HEK293T (cell line): ENCODE measurements around the gene AKNA.

Experiments used
- ARNT ChIP-seq: fragments of 450-650 bp; IDR thresholded peaks from 2 replicates; pipeline ENCODE4 v1.6.1; 2017; ENCODE audit warnings: mild to moderate bottlenecking
- BHLHE40 ChIP-seq: fragments of 450-650 bp; IDR thresholded peaks from 2 replicates; pipeline ENCODE4 v1.6.1; 2016; ENCODE audit warnings: mild to moderate bottlenecking, moderate library complexity, borderline replicate concordance
- ELF4 ChIP-seq: fragments of 450-650 bp; IDR thresholded peaks from 2 replicates; pipeline ENCODE4 v1.6.1; 2017; ENCODE audit warnings: antibody characterized with exemption
- FOXA1 ChIP-seq: fragments of 450-650 bp; IDR thresholded peaks from 2 replicates; pipeline ENCODE4 v1.6.1; 2016; ENCODE audit warnings: mild to moderate bottlenecking
- FOXM1 ChIP-seq: fragments of 450-650 bp; IDR thresholded peaks from 2 replicates; pipeline ENCODE4 v1.6.1; 2017; ENCODE audit warnings: mild to moderate bottlenecking, borderline replicate concordance
- NFRKB ChIP-seq: fragments of 450-650 bp; IDR thresholded peaks from 2 replicates; pipeline ENCODE4 v1.6.1; 2016; ENCODE audit warnings: mild to moderate bottlenecking, moderate library complexity
- SUZ12 ChIP-seq: fragments of 450-650 bp; IDR thresholded peaks from 2 replicates; pipeline ENCODE4 v1.6.1; 2016; ENCODE audit warnings: mild to moderate bottlenecking
- TARDBP ChIP-seq: fragments of 450-650 bp; IDR thresholded peaks from 2 replicates; pipeline ENCODE4 v1.6.1; 2016
- ZNF384 ChIP-seq: fragments of 450-650 bp; IDR thresholded peaks from 2 replicates; pipeline ENCODE4 v1.6.1; 2016

- TF ChIP-seq NFRKB (no peak), TARDBP (no peak), SUZ12 (no peak), FOXA1 (no peak), ZNF384 (no peak), ELF4 (no peak), FOXM1 (no peak), ARNT (no peak), BHLHE40 (no peak)
These were observed 79.3 kb downstream of the AKNA start for GRCh38 chr9:114308361-114308950.
